Neural progenitor cell (in vitro differentiated cells): ENCODE measurements around the gene C2.

Experiments
- CTCF ChIP-seq: fragments of 200-600 bp; sonication (generic); IDR thresholded peaks from 2 replicates; pipeline ENCODE4 v1.5.1; 2017; ENCODE audit warnings: antibody characterized with exemption, mild to moderate bottlenecking
- EZH2 ChIP-seq: fragments of 200-600 bp; sonication (generic); IDR thresholded peaks from 2 replicates; pipeline ENCODE4 v1.6.1; 2017; ENCODE audit warnings: antibody characterized with exemption, mild to moderate bottlenecking, moderate library complexity

GRCh38 chr6:31884528-31885035 lies 42.9 kb upstream of the C2 start:
- no peak for TF ChIP-seq CTCF
- no peak for TF ChIP-seq EZH2
